Measurements from ENCODE around the gene ZSCAN32.

Gene ZSCAN32

GRCh38 chr16:3401719-3402397 lies 1.1 kb upstream of the ZSCAN32 start:
- H3K9me3 ChIP-seq (ENCODE audit: severe bottlenecking): no peaks in the 10 kb centered on the region
- ATAC-seq (ENCODE audit: low read depth) (no peak), DNase-seq (ENCODE audit: low spot score) (no peak)
- H3K27me3 ChIP-seq (ENCODE audit: insufficient read depth, poor library complexity, severe bottlenecking): no peaks in the 10 kb centered on the region
- peaks cover 44% of the 10 kb centered on the region for H3K36me3 ChIP-seq (ENCODE audit: low read depth)
- H3K27ac ChIP-seq (ENCODE audit: poor library complexity, severe bottlenecking): peak overlapping the region; percentile 61
- peak overlapping the region; percentile 84 for H3K4me3 ChIP-seq (ENCODE audit: severe bottlenecking)
- no peaks in the 10 kb centered on the region for H3K4me1 ChIP-seq (ENCODE audit: insufficient read depth, poor library complexity, severe bottlenecking)
- TF ChIP-seq, protein P1, sequence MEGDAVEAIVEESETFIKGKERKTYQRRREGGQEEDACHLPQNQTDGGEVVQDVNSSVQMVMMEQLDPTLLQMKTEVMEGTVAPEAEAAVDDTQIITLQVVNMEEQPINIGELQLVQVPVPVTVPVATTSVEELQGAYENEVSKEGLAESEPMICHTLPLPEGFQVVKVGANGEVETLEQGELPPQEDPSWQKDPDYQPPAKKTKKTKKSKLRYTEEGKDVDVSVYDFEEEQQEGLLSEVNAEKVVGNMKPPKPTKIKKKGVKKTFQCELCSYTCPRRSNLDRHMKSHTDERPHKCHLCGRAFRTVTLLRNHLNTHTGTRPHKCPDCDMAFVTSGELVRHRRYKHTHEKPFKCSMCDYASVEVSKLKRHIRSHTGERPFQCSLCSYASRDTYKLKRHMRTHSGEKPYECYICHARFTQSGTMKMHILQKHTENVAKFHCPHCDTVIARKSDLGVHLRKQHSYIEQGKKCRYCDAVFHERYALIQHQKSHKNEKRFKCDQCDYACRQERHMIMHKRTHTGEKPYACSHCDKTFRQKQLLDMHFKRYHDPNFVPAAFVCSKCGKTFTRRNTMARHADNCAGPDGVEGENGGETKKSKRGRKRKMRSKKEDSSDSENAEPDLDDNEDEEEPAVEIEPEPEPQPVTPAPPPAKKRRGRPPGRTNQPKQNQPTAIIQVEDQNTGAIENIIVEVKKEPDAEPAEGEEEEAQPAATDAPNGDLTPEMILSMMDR (IDR thresholded peaks at IDR 0.05; ENCODE audit: poor library complexity, severe bottlenecking): no peak

DNA sequence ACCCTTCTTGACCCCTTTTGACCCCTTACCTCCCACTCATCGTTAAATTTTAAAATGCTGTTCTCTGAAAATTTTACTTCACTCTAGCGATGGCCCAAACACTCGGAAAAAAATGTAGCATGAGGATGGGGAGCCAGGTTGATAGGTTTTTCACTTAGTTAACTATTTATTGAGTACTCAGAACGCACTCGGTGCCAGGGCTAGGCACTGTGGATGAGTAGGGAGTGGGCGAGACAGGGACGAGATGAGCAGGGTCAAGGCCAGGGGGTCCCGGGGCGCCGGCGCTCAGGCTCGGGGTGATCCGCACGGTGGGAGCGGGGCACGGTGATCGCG lies 392 bp downstream of the ZSCAN32 start:
- DNase-seq (ENCODE audit: low spot score) (no peak), ATAC-seq (ENCODE audit: low read depth) (no peak)
- H3K4me3 ChIP-seq (ENCODE audit: severe bottlenecking): peak overlapping the region; percentile 84
- H3K27ac ChIP-seq (ENCODE audit: poor library complexity, severe bottlenecking): peak overlapping the region; percentile 61
- H3K27me3 ChIP-seq (ENCODE audit: insufficient read depth, poor library complexity, severe bottlenecking): no peaks in the 10 kb centered on the region
- TF ChIP-seq, protein P1 (IDR thresholded peaks at IDR 0.05; ENCODE audit: poor library complexity, severe bottlenecking): no peak
- H3K36me3 ChIP-seq (ENCODE audit: low read depth): peaks cover 45% of the 10 kb centered on the region
- no peaks in the 10 kb centered on the region for H3K4me1 ChIP-seq (ENCODE audit: insufficient read depth, poor library complexity, severe bottlenecking)
- no peaks in the 10 kb centered on the region for H3K9me3 ChIP-seq (ENCODE audit: severe bottlenecking)

DNA sequence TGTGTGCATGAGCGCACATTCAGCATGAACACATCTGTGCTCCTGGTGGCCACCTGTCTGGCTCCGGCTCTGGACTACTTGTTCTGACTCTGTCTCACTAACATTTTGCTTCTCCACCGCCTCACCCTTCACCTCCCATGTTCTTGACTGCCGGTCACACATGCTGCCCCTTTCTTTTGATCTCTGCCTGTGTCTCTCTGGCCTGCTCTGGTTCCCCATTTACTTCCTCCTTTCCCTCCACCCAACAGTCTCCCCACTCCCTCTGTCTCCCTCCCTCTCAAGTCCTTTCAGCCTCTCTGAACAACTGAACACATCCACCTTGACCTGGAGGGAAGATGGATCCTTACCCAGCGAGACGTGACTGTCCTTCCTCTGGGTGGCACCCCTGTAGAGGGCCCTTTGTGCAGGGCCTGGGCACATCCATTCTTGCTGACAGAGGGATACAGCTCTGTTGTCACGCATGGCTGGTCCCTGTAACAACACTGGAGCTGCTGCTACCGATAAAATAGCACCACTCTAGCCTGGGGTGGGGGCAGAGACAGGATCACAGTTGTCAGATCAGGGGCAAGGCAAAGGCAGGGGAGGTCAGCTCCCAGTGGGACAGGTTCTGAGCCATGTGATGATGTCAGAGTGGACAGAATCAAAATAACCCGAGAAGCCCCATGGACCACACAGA lies 11.0 kb downstream of the ZSCAN32 start:
- no peak for ATAC-seq (ENCODE audit: low read depth)
- no peak for DNase-seq (ENCODE audit: low spot score)
- H3K36me3 ChIP-seq (ENCODE audit: low read depth): peaks cover 73% of the 10 kb centered on the region
- H3K4me1 ChIP-seq (ENCODE audit: insufficient read depth, poor library complexity, severe bottlenecking): no peaks in the 10 kb centered on the region
- H3K27me3 ChIP-seq (ENCODE audit: insufficient read depth, poor library complexity, severe bottlenecking): no peaks in the 10 kb centered on the region
- no peak overlapping the region for H3K27ac ChIP-seq (ENCODE audit: poor library complexity, severe bottlenecking)
- H3K9me3 ChIP-seq (ENCODE audit: severe bottlenecking): peaks cover 8% of the 10 kb centered on the region
- no peak overlapping the region for H3K4me3 ChIP-seq (ENCODE audit: severe bottlenecking)
- TF ChIP-seq, protein P1 (IDR thresholded peaks at IDR 0.05; ENCODE audit: poor library complexity, severe bottlenecking): no peak

DNA sequence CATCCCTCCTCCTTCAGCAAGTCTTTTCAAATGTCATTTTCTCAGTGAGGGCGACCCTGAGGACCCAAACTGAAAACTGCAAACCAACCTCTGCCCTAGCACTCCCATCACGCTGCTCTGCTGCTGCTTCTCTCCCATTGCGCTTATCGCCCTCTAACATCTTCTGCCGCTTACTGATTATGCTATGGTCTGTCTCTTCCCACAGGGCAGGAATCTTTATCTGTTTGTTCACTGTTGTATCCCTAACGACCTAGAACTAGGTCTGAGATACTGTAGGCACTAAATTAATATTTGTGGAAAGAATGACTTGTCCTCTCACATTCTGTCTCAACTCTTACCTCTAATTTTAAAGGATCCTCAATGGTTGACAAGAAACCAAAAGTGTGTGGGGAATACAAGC lies 12.5 kb downstream of the ZSCAN32 start:
- Histone ChIP-seq H3K4me1 (ENCODE audit: insufficient read depth, poor library complexity, severe bottlenecking) (no peaks in the 10 kb centered on the region), H3K27ac (ENCODE audit: poor library complexity, severe bottlenecking) (no peak overlapping the region), H3K4me3 (ENCODE audit: severe bottlenecking) (no peak overlapping the region), H3K36me3 (ENCODE audit: low read depth) (peaks cover 75% of the 10 kb centered on the region), H3K9me3 (ENCODE audit: severe bottlenecking) (peaks cover 19% of the 10 kb centered on the region), H3K27me3 (ENCODE audit: insufficient read depth, poor library complexity, severe bottlenecking) (no peaks in the 10 kb centered on the region)
- DNase-seq (ENCODE audit: low spot score) (no peak), ATAC-seq (ENCODE audit: low read depth) (no peak)
- TF ChIP-seq, protein P1 (IDR thresholded peaks at IDR 0.05; ENCODE audit: poor library complexity, severe bottlenecking): no peak

GRCh38 chr16:3383045-3383448 lies 17.8 kb downstream of the ZSCAN32 start:
- Histone ChIP-seq H3K9me3 (ENCODE audit: severe bottlenecking) (peaks cover 35% of the 10 kb centered on the region), H3K36me3 (ENCODE audit: low read depth) (peaks cover 49% of the 10 kb centered on the region), H3K4me3 (ENCODE audit: severe bottlenecking) (no peak overlapping the region), H3K4me1 (ENCODE audit: insufficient read depth, poor library complexity, severe bottlenecking) (no peaks in the 10 kb centered on the region), H3K27me3 (ENCODE audit: insufficient read depth, poor library complexity, severe bottlenecking) (no peaks in the 10 kb centered on the region), H3K27ac (ENCODE audit: poor library complexity, severe bottlenecking) (no peak overlapping the region)
- no peak for DNase-seq (ENCODE audit: low spot score)
- no peak for ATAC-seq (ENCODE audit: low read depth)
- TF ChIP-seq, protein P1 (IDR thresholded peaks at IDR 0.05; ENCODE audit: poor library complexity, severe bottlenecking): no peak

Data from RWPE2 (cell line).